ENCODE data around the gene CCN5. TPM values are rescaled to one million over a fixed set of nuclear protein-coding genes. Genes with fewer than 3 reads are reported as not detected.

The CCN5 gene
- total and polyA plus RNA-seq, 2 of the 8 experiments (the other 6 are each of a cell fraction or from before 2014, with no cell fraction given) = not detected

GRCh38 chr20:44737116-44737515 is 21.9 kb downstream of the CCN5 start:
- peaks cover 0 to 4% (median 0%) of the 10 kb centered on the region in 4 experiments; a peak in 1 of 7 replicates for H3K4me1 ChIP-seq (replicated peaks in 1 of 4; ENCODE audit: control insufficient read depth in 3 of 4, insufficient read depth in 4 of 4, low read length in 3 of 4)
- H4K5ac ChIP-seq (ENCODE audit: insufficient read length, low read depth, low read length) = no peak overlapping the region
- 93% methylated on average over 4 of the region's 4 CpGs; no CpG with 5 or more reads in 1 of the 2 experiments for WGBS, 2 experiments (ENCODE audit: extremely low coverage in 1 of 2, insufficient coverage in 1 of 2, insufficient read length in 1 of 2, insufficient replicate concordance in 2 of 2, low coverage in 1 of 2, low lambda C conversion rate in 2 of 2, missing lambda C conversion rate in 1 of 2)
- H2AFZ ChIP-seq (ENCODE audit: low read length) = no peak overlapping the region
- no peaks in the 10 kb centered on the region for H3K79me1 ChIP-seq (ENCODE audit: low read depth, low read length)
- H3K14ac ChIP-seq (ENCODE audit: insufficient read length) = no peak overlapping the region
- no peak overlapping the region for H2BK5ac ChIP-seq (ENCODE audit: low read depth, low read length)
- no peak overlapping the region for H2BK15ac ChIP-seq (ENCODE audit: low read length)
- FAIRE-seq = no peak
- ChIA-PET CTCF (ENCODE audit: partially characterized antibody) (interaction anchor here (1.0 to 2.1 kb wide), 3 partner anchors 10 to 523 kb away, joined by 3 to 5 read pairs (median 3); no protein-coding TSS in a partner anchor), POLR2A (ENCODE audit: partially characterized antibody) (interaction anchor here (1.0 to 1.5 kb wide), 2 partner anchors 10 to 53 kb away, joined by 3 to 5 read pairs; no protein-coding TSS in a partner anchor)
- peaks cover 0 to 2% (median 0%) of the 10 kb centered on the region in 4 experiments; a peak in 1 of 7 replicates for H3K27me3 ChIP-seq (replicated peaks in 1 of 4; ENCODE audit: control insufficient read depth in 3 of 4, extremely low read depth in 1 of 4, insufficient read depth in 3 of 4, low read length in 3 of 4)
- H4K8ac ChIP-seq (ENCODE audit: extremely low read depth, insufficient read depth, low read length) = no peak overlapping the region
- H4K91ac ChIP-seq (replicated peaks; ENCODE audit: insufficient read length, low read length) = no peak overlapping the region
- H4K20me1 ChIP-seq (replicated peaks in 1 of 2; ENCODE audit: control insufficient read depth in 1 of 2, insufficient read depth in 2 of 2, low read length in 2 of 2) = no peaks in the 10 kb centered on the region
- H2AK5ac ChIP-seq (ENCODE audit: low read depth, low read length) = no peak overlapping the region
- H3K9me3 ChIP-seq (ENCODE audit: insufficient read depth in 2 of 2, low read depth in 1 of 2, low read length in 1 of 2) = no peaks in the 10 kb centered on the region; a peak in 1 of 4 replicates
- TF ChIP-seq SAP30 (IDR thresholded peaks at IDR 0.05; ENCODE audit: insufficient read depth, insufficient replicate concordance, low read length) (no peak), SP4 (IDR thresholded peaks at IDR 0.05; ENCODE audit: low read length) (no peak), JUND (IDR thresholded peaks at IDR 0.05; ENCODE audit: low read length) (no peak), SRF (IDR thresholded peaks at IDR 0.05; ENCODE audit: low read depth, low read length) (no peak)
- TF ChIP-seq, protein P1, sequence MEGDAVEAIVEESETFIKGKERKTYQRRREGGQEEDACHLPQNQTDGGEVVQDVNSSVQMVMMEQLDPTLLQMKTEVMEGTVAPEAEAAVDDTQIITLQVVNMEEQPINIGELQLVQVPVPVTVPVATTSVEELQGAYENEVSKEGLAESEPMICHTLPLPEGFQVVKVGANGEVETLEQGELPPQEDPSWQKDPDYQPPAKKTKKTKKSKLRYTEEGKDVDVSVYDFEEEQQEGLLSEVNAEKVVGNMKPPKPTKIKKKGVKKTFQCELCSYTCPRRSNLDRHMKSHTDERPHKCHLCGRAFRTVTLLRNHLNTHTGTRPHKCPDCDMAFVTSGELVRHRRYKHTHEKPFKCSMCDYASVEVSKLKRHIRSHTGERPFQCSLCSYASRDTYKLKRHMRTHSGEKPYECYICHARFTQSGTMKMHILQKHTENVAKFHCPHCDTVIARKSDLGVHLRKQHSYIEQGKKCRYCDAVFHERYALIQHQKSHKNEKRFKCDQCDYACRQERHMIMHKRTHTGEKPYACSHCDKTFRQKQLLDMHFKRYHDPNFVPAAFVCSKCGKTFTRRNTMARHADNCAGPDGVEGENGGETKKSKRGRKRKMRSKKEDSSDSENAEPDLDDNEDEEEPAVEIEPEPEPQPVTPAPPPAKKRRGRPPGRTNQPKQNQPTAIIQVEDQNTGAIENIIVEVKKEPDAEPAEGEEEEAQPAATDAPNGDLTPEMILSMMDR (IDR thresholded peaks at IDR 0.05; ENCODE audit: control extremely low read depth in 1 of 3, insufficient read depth in 1 of 3, low read depth in 1 of 3, low read length in 3 of 3) = no peak
- H3K23me2 ChIP-seq (ENCODE audit: low read depth, low read length) = no peaks in the 10 kb centered on the region
- no peak overlapping the region for H3K4ac ChIP-seq (replicated peaks; ENCODE audit: insufficient read length, low read depth, low read length)
- no peak overlapping the region for H2BK12ac ChIP-seq (ENCODE audit: low read depth, low read length)
- H3K36me3 ChIP-seq (ENCODE audit: control insufficient read depth in 2 of 4, insufficient read depth in 4 of 4, low read length in 3 of 4) = no peaks in the 10 kb centered on the region
- H3K27ac ChIP-seq (ENCODE audit: low read depth, low read length) = no peak overlapping the region
- no peak overlapping the region for H3K18ac ChIP-seq (ENCODE audit: extremely low read depth, low read length)
- H2BK120ac ChIP-seq (replicated peaks; ENCODE audit: low read depth, low read length) = no peak overlapping the region
- H3K4me2 ChIP-seq (ENCODE audit: insufficient read depth in 1 of 2, low read depth in 2 of 2, low read length in 2 of 2) = no peak overlapping the region
- H3K79me2 ChIP-seq (ENCODE audit: control insufficient read depth in 1 of 2, insufficient read depth in 2 of 2, low read length in 2 of 2) = no peaks in the 10 kb centered on the region
- H3K9ac ChIP-seq (replicated peaks in 1 of 4; ENCODE audit: extremely low read depth in 1 of 4, low read depth in 3 of 4, low read length in 3 of 4) = no peak overlapping the region
- no peak for DNase-seq (ENCODE audit: low read depth in 1 of 2, low spot score in 2 of 2)
- no peak overlapping the region for H2BK20ac ChIP-seq (ENCODE audit: low read length)
- H3K56ac ChIP-seq (replicated peaks; ENCODE audit: insufficient read length, low read depth, low read length) = no peak overlapping the region
- no peak overlapping the region for H3K4me3 ChIP-seq (ENCODE audit: extremely low read depth in 1 of 4, insufficient read depth in 2 of 4, low read depth in 3 of 4, low read length in 4 of 4)
- no peak overlapping the region for H3K23ac ChIP-seq (ENCODE audit: insufficient read length)

Measured in H1 (cell line).